Brain pericyte (primary cell): ENCODE results near the gene POLR3E.
"Not testable (repeated sequence)": the region's sequence is repeated elsewhere in the genome, so short reads cannot be mapped to it uniquely, and the experiment has no call there.

ENCODE experiments used
- DNase-seq: peaks from one replicate; pipeline ENCODE4 v3.0.0-alpha.2; 2012; ENCODE audit warnings: low read depth, low spot score

POLR3E gene

DNA sequence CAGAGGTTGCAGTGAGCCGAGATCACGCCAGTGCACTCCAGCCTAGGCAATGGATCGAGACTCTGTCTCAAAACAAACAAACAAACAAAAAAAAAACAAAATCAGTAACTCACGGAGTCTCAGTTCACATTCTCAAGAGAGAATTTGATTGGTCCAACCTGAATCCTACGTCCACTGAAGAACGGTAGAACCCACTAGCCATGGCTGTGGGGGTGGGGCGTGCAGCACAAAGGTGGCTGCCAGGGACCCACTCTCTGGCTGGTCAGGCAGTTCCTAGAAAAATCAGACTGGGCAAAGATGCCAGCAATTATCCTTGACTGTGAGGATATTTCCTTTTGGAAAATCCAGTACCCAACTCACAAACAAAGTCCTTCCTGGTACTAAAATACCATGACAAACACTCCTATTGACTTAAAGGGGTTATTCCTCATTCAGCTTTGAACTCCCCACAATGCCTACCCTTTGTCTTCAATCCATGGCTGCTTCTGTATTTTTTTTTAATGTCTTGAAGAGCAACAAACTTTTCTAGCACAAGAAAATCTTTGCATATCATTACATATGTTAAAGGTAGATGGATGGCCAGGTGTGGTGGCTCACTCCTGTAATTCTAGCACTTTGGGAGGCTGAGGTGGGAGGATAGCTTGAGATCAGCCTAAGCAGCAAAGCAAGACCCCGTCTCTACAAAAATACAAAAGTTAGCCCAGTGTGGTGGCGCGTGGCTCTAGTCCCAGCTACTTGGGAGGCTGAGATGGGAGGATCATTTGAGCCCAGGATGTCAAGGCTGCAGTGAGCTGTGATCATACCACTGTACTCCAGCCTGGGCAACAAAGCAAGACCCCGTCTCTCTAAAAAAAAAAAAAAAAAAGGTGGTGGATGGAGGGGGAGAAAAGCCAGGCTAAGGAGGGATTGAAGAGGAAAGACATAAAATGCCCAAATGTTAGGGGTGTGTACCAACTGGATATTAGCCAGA, 3.8 kb upstream of the POLR3E start:
- no peak for DNase-seq

GRCh38 chr16:22296225-22297113, 740 bp upstream of the POLR3E start:
- no peak for DNase-seq

DNA sequence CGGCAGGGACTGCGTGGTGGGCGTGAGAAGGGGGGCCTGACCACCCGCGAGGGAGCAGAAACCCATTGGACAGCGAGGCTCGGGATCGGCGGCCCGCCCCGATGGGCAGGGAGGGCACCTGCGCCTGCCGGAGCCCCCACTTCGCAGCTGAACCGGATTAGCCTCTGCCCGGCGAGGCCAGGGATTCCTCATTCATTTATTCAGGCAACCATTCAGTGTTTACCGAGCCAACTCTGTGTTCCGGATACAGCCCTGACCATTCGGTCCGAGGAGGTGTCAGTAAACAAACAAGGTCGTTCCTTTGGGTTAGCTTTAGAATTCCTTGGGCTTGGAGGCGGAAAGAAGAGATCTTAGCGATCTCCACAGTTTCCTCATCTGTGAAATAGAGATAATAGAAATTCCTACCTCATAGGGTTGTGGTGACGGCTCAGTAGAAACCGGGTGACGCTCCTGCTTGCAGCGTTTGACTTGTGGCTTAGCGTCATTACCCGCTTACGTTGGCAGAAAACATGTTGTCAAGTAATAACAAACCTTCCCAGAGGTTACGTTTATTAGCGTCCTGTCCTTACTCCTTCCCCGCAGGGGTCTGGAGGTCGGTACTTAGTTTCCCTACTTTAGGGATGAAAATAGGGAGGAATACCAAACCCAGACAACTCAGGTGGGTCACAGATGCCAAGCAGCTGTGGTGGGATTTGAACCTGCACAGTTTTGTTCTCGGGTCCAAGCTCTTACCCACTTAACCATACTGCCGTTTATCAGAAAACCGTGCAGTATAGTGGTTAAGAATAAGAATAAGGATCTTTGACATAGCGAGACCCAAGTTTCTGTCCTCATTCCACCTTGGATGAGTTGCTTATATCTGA, 893 bp downstream of the POLR3E start:
- peak; percentile 83 for DNase-seq

GRCh38 chr16:22299036-22299435, 1.8 kb downstream of the POLR3E start:
- no peak for DNase-seq

GRCh38 chr16:22300427-22301071, 3.3 kb downstream of the POLR3E start:
- no peak for DNase-seq

DNA sequence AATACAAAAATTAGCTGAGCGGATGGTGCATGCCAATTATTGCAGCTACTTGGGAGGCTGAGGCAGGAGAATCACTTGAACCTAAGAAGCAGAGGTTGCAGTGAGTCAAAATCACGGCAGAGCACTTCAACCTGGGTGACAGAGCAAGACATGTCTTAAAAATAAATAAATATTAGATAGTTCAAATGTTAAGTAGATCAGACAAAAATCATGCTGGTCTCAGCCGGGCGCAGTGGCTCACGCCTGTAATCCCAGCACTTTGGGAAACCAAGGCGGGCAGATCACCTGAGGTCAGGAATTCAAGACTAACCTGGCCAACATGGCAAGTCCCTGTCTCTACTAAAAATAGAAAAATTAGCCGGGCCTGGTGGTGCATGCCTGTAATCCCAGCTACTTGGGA, 4.2 kb downstream of the POLR3E start:
- not testable (repeated sequence) for DNase-seq

DNA sequence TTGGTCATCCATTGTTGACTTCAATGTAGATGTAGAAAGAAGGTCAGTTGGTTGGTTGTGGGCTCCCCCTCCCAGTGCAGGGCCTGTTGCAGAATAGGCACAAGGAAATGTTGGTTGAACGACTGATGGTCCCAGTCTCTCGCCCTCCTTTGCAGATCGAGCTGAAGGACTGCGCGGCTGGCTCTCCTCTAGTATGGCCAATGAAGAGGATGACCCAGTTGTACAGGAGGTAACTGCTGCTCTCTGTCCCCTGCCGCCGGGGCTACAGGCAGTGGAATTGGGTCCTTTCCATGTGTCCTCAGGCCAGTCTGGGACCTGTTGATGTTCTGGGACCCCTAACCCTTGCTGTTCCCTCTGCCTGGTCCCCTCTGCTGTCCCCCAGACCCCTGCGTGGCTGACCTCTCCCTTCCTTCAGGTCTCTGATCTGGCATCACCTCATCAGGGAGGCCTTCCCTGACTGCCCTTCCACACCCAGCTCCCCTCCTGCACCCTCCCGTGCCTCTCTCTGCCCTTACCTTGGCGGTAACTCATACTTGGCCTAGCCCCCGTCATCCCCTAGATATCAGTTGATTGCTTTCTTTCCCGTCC, 5.7 kb downstream of the POLR3E start:
- DNase-seq, result no peak

GRCh38 chr16:22304411-22304810, 7.2 kb downstream of the POLR3E start:
- DNase-seq, result no peak

- DNase-seq, result no peak
These were observed 9.6 kb downstream of the POLR3E start for GRCh38 chr16:22306788-22307187.

DNA sequence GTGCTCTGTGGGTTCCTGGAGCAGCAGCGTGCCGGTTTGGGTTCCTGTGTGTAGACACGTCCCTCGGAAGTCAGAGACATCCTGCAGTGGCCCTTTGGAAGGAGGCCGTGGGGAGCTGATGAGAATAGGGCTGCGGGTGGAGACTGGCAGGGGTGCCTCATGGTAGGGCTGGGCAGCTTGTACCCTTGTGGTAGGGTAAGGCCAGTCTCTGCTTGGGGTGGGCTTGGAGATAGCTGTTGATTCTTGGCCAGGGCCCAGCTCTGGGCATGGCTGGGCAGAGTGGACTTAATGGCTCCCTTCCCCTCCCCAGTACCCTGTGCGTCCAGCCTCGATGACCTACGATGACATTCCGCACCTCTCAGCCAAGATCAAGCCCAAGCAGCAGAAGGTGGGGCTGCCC, 10.6 kb downstream of the POLR3E start:
- DNase-seq, result no peak

GRCh38 chr16:22308824-22309520, 11.8 kb downstream of the POLR3E start:
- DNase-seq, result no peak

DNA sequence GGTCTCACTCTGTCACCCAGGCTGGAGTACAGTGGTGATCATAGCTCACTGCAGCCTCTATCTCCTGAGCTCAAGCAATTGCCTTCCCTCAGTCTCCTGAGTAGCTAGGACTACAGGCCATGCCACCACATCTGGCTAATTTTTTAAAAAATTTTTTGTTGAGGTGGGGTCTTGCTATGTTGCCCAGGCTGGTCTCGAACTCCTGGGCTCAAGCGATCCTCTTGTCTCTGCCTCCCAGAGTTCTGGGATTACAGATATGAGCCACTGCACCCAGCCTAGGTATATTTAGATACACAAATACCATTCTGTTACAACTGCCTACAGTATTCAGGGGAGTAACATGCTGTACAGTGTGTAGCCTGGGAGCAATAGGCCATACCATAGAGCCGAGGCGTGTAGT, 14.3 kb downstream of the POLR3E start:
- no peak for DNase-seq

- no peak for DNase-seq
These were observed 15.9 kb downstream of the POLR3E start for GRCh38 chr16:22312897-22313781.

DNA sequence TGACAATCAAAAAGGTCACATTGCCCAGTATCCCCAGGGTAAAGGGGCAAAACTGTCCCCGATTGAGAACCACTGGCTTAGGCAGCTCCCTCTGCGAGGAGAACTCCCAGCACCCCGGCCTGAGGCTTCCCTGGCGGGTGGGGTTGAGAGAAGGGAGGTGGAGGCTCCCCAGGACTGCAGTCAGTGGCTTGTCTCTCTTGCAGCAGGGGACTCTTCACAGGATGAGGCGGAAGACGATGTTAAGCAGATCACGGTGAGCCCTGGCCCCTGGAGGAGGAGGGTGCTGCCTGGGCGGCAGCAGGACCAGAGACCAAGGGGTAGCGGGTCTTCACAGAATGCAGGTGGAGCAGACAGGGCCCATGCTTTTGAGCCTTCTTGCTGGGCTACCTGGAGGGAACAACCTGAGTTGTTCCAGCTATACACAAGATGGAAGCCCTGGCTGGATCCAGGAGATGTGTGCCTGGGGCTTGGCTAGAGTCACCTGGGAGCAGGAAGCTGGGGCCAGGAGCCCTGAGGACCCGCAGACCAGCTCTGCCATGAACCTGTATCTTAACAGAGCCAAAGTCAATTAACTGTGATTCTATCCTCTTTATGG, 16.8 kb downstream of the POLR3E start:
- no peak for DNase-seq

- DNase-seq, result no peak
These were observed 17.7 kb downstream of the POLR3E start for GRCh38 chr16:22314661-22315626.

DNA sequence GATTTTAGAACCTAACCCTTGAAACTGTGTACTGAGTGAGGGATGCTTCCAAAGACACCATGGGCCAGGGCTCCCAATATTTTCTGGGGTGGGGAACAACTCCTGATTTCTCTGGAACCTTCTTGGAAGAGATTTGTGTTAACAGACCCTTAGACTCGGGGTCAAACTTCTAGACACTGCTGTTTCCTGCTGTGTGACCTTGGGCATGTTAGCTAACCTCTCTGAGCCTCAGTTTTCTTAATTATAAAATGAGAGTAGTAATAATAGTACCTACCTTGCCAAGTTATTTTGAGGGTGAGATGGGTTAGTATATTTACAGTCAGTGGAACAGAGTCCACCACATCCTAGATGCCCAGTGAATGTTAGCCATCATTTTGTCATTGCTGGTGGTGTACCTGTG, 18.8 kb downstream of the POLR3E start:
- DNase-seq, result no peak

DNA sequence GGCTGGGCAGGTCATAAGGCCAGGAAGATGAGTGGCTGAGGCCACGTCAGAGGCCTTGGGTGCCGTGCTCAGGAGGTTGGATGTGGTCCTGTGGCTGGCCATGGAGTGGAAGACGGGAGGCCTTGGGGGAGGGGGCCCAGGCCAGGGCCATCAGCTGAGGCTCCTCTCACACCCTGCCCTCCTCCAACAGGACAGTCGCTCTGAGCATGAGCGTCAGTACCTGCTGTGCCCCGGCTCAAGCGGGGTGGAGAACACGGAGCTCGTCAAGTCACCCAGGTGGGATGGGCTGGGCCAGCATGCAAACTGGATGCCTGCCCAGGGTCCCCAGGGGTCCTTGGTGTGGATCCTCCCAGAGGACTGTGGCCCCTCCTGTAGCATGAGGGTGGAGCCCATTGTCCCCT, 19.2 kb downstream of the POLR3E start:
- no peak for DNase-seq
